Measurements from ENCODE around the gene USP2. TPM values are rescaled to one million over a fixed set of nuclear protein-coding genes. Genes with fewer than 3 reads are reported as not detected.

Gene USP2
- total RNA-seq, 1 experiment from 2014 or later, result 14.4 TPM

DNA sequence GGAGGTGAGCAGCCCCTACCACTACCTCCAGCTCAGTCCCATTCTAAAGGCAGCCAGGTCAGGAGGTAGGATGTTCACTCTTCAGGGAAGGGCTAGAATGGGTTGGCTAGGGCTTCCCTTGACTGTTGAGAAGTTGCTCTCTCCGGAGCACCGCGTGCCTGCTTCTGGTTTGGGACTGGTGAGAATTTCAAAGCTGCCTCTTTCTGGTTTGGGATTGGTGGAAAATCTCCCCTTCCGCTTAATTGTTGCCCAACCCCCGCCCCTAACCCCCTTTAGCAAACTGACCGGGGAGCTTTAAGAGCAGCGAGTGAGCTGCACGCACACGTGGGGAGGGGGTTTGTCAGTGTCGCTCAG, 686 bp downstream of the USP2 start:
- H3K4me1 ChIP-seq, result peaks cover 14% of the 10 kb centered on the region
- no peaks in the 10 kb centered on the region for H3K9me3 ChIP-seq
- Mint-ChIP-seq H3K9me3 (ENCODE audit: unreplicated experiment) (no peaks in the 10 kb centered on the region), H3K36me3 (ENCODE audit: insufficient read depth, unreplicated experiment) (no peaks in the 10 kb centered on the region), H3K4me1 (ENCODE audit: low read depth, unreplicated experiment) (peaks cover 14% of the 10 kb centered on the region), H3K4me3 (ENCODE audit: unreplicated experiment) (no peak overlapping the region), H3K27me3 (ENCODE audit: insufficient read depth, unreplicated experiment) (peaks cover 3% of the 10 kb centered on the region), H3K27ac (ENCODE audit: unreplicated experiment) (no peak overlapping the region)
- no peak for DNase-seq
- intact Hi-C loops (cut with micrococcal nuclease; ENCODE audit: unreplicated experiment), result loop anchor here (1.0 kb wide), 4 partner anchors 20 to 140 kb away; no protein-coding TSS in a partner anchor
- ChIA-PET CTCF (interaction anchor here (0.6 to 4.7 kb wide), 22 partner anchors 9 to 1043 kb away, joined by 3 to 66 read pairs (median 5); partner anchors contain the start of genes C1QTNF5, CBL and RNF26), POLR2A (interaction anchor here (0.6 to 2.2 kb wide), 7 partner anchors 16 to 483 kb away, joined by 3 to 10 read pairs (median 4); partner anchors contain the start of genes HINFP and RNF26)
- H3K27me3 ChIP-seq (replicated peaks; ENCODE audit: control insufficient read depth, insufficient read depth, low read length), result no peaks in the 10 kb centered on the region; the same call in 1 of the 2 replicates
- H3K4me3 ChIP-seq (ENCODE audit: low read depth, low read length), result peak overlapping the region; percentile 44
- H3K36me3 ChIP-seq (ENCODE audit: control insufficient read depth, insufficient read depth, low read length), result no peaks in the 10 kb centered on the region
- BruUV-seq (replicated peaks), result no TSS peak
- TF ChIP-seq CTCF (IDR thresholded peaks at IDR 0.05; ENCODE audit: insufficient read depth in 1 of 2, low read depth in 1 of 2, low read length in 1 of 2, severe bottlenecking in 1 of 2, unreplicated experiment in 1 of 2), result no peak

DNA sequence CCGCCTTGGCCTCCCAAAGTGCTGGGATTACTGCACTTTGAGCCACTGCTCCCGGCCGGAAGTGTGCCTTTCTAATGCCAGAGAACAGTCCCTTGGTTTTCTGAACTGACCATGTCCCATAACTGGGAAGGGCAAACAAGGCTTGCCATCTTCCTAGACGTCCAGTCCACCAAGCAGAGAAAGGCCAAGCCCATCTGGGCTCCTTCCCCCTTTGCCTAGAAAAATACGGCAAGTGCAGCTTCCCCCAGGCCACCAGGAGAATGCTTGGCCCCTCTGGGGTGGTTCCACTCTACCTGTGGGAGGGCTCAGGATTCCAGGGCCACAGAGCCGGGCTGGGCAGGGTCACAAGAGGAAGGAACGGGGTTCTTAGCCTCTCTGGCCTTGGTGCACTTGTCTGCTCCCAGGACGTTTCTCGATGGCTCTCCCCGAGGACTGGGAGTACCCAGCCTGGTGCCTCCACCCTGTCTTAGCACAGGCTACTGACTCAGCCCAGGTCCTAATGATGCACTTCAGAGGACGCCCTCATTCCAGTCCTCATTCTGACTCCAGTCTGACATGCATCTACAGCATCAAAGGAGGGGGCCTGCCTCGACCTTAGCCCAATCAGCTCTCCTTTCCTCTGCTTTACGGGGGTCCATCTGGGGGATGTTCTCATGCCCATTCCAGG, 1.2 kb downstream of the USP2 start:
- Mint-ChIP-seq H3K4me3 (ENCODE audit: unreplicated experiment) (no peak overlapping the region), H3K27ac (ENCODE audit: unreplicated experiment) (no peak overlapping the region), H3K36me3 (ENCODE audit: insufficient read depth, unreplicated experiment) (no peaks in the 10 kb centered on the region), H3K27me3 (ENCODE audit: insufficient read depth, unreplicated experiment) (peaks cover 3% of the 10 kb centered on the region), H3K4me1 (ENCODE audit: low read depth, unreplicated experiment) (peaks cover 14% of the 10 kb centered on the region), H3K9me3 (ENCODE audit: unreplicated experiment) (no peaks in the 10 kb centered on the region)
- intact Hi-C loops (cut with micrococcal nuclease; ENCODE audit: unreplicated experiment), result no loop called here
- no TSS peak for BruUV-seq (replicated peaks)
- ChIA-PET CTCF (interaction anchor here (0.6 to 4.7 kb wide), 13 partner anchors 9 to 1043 kb away, joined by 3 to 66 read pairs (median 7); partner anchors contain the start of gene C1QTNF5), POLR2A (interaction anchor here (2.2 kb wide), 1 partner anchor 46 kb away, joined by 10 read pairs; the partner anchor contains the start of gene RNF26)
- TF ChIP-seq CTCF (IDR thresholded peaks at IDR 0.05; ENCODE audit: insufficient read depth in 1 of 2, low read depth in 1 of 2, low read length in 1 of 2, severe bottlenecking in 1 of 2, unreplicated experiment in 1 of 2), result no peak
- no peaks in the 10 kb centered on the region; the same call in 1 of the 2 replicates for H3K27me3 ChIP-seq (replicated peaks; ENCODE audit: control insufficient read depth, insufficient read depth, low read length)
- DNase-seq, result no peak
- no peaks in the 10 kb centered on the region for H3K36me3 ChIP-seq (ENCODE audit: control insufficient read depth, insufficient read depth, low read length)
- no peaks in the 10 kb centered on the region for H3K9me3 ChIP-seq
- H3K4me3 ChIP-seq (ENCODE audit: low read depth, low read length), result peak overlapping the region; percentile 44
- H3K4me1 ChIP-seq, result peaks cover 14% of the 10 kb centered on the region

DNA sequence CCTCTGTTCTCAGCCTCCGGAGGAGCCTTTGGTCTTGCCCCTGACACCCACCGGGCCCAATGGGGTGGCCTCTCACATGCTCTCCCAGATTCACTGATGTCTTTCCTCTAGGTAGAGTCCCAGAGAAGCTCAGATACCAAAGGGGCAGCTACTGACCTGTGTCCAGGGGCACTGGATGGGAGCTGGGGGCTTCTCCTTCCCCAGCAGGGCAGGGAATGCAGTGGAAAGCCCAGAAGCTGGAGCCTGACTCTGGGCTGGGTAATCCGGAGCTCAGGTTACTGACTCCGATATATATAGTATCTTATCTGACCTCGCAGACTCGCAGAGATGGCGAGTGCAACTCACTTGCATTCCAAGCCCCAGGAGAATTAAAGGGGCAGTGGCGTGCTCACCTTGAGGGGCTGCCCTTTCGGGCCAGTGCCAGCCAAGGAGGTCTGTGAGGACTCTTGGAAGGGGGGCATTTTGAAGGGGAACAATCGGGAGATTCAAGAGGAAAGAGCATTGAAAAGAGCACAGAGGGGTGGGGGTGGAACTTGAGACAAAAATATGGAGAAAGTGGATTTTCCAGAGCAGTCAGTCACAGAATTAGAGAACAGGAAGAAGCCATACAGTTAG, 2.5 kb downstream of the USP2 start:
- Mint-ChIP-seq H3K4me1 (ENCODE audit: low read depth, unreplicated experiment) (peaks cover 14% of the 10 kb centered on the region), H3K4me3 (ENCODE audit: unreplicated experiment) (no peak overlapping the region), H3K9me3 (ENCODE audit: unreplicated experiment) (no peaks in the 10 kb centered on the region), H3K36me3 (ENCODE audit: insufficient read depth, unreplicated experiment) (no peaks in the 10 kb centered on the region), H3K27me3 (ENCODE audit: insufficient read depth, unreplicated experiment) (peaks cover 3% of the 10 kb centered on the region), H3K27ac (ENCODE audit: unreplicated experiment) (peak overlapping the region; percentile 8)
- TF ChIP-seq CTCF (IDR thresholded peaks at IDR 0.05; ENCODE audit: insufficient read depth in 1 of 2, low read depth in 1 of 2, low read length in 1 of 2, severe bottlenecking in 1 of 2, unreplicated experiment in 1 of 2), result no peak
- CTCF ChIA-PET, result interaction anchor here (0.6 to 4.7 kb wide), 5 partner anchors 10 to 56 kb away, joined by 3 to 66 read pairs (median 5); partner anchors contain the start of genes C1QTNF5 and RNF26
- intact Hi-C loops (cut with micrococcal nuclease; ENCODE audit: unreplicated experiment), result no loop called here
- no peak overlapping the region for H3K4me3 ChIP-seq (ENCODE audit: low read depth, low read length)
- BruUV-seq (replicated peaks), result no TSS peak
- DNase-seq, result no peak
- no peaks in the 10 kb centered on the region for H3K36me3 ChIP-seq (ENCODE audit: control insufficient read depth, insufficient read depth, low read length)
- no peaks in the 10 kb centered on the region; the same call in 1 of the 2 replicates for H3K27me3 ChIP-seq (replicated peaks; ENCODE audit: control insufficient read depth, insufficient read depth, low read length)
- no peaks in the 10 kb centered on the region for H3K9me3 ChIP-seq
- H3K4me1 ChIP-seq, result peaks cover 15% of the 10 kb centered on the region
- POLR2A ChIA-PET, result interaction anchor here (0.6 kb wide), 1 partner anchor 38 kb away, joined by 13 read pairs; the partner anchor contains the start of gene C1QTNF5
